IPS-15b (cell line): ENCODE data around the gene NADSYN1.

Source experiments
- H3K27me3 ChIP-seq: one replicate; pipeline ENCODE4 v1.6.1; 2013; ENCODE audit warnings: low read length; ENCODE audit not compliant: control insufficient read depth, insufficient read depth
- H3K36me3 ChIP-seq: one replicate; pipeline ENCODE4 v1.6.1; 2013; ENCODE audit warnings: low read length; ENCODE audit not compliant: control insufficient read depth, insufficient read depth
- H3K4me1 ChIP-seq: one replicate; pipeline ENCODE4 v1.6.1; 2013; ENCODE audit warnings: mild to moderate bottlenecking, low read length; ENCODE audit not compliant: control insufficient read depth, insufficient read depth
- H3K4me3 ChIP-seq: one replicate; pipeline ENCODE4 v1.5.1; 2013; ENCODE audit warnings: low read depth, low read length
- H3K9ac ChIP-seq: one replicate; pipeline ENCODE4 v1.6.1; 2013; ENCODE audit warnings: low read depth, mild to moderate bottlenecking, low read length
- H3K9me3 ChIP-seq: one replicate; pipeline ENCODE4 v1.6.1; 2013; ENCODE audit warnings: mild to moderate bottlenecking, low read length; ENCODE audit not compliant: control insufficient read depth, insufficient read depth

NADSYN1 gene

GRCh38 chr11:71454470-71455113, 1.6 kb downstream of the NADSYN1 start:
- Histone ChIP-seq H3K4me1 (peaks cover 4% of the 10 kb centered on the region), H3K9me3 (no peaks in the 10 kb centered on the region), H3K9ac (no peak overlapping the region), H3K36me3 (peaks cover 31% of the 10 kb centered on the region), H3K4me3 (no peak overlapping the region), H3K27me3 (no peaks in the 10 kb centered on the region)

GRCh38 chr11:71456294-71456693, 3.3 kb downstream of the NADSYN1 start:
- H3K9ac ChIP-seq = no peak overlapping the region
- no peaks in the 10 kb centered on the region for H3K9me3 ChIP-seq
- peaks cover 33% of the 10 kb centered on the region for H3K36me3 ChIP-seq
- no peaks in the 10 kb centered on the region for H3K4me1 ChIP-seq
- no peaks in the 10 kb centered on the region for H3K27me3 ChIP-seq
- H3K4me3 ChIP-seq = no peak overlapping the region

- Histone ChIP-seq H3K4me3 (no peak overlapping the region), H3K4me1 (no peaks in the 10 kb centered on the region), H3K9me3 (no peaks in the 10 kb centered on the region), H3K27me3 (no peaks in the 10 kb centered on the region), H3K9ac (no peak overlapping the region), H3K36me3 (peaks cover 33% of the 10 kb centered on the region)
These were observed 3.8 kb downstream of the NADSYN1 start for GRCh38 chr11:71456831-71457230.

- Histone ChIP-seq H3K27me3 (no peaks in the 10 kb centered on the region), H3K9me3 (no peaks in the 10 kb centered on the region), H3K36me3 (peaks cover 33% of the 10 kb centered on the region), H3K4me3 (no peak overlapping the region), H3K4me1 (no peaks in the 10 kb centered on the region), H3K9ac (no peak overlapping the region)
These were observed 5.4 kb downstream of the NADSYN1 start for GRCh38 chr11:71458146-71459070.

GRCh38 chr11:71459076-71459766, 6.2 kb downstream of the NADSYN1 start:
- Histone ChIP-seq H3K27me3 (no peaks in the 10 kb centered on the region), H3K4me1 (no peaks in the 10 kb centered on the region), H3K9ac (no peak overlapping the region), H3K9me3 (no peaks in the 10 kb centered on the region), H3K4me3 (no peak overlapping the region), H3K36me3 (peaks cover 33% of the 10 kb centered on the region)

- peaks cover 33% of the 10 kb centered on the region for H3K36me3 ChIP-seq
- H3K27me3 ChIP-seq = no peaks in the 10 kb centered on the region
- H3K9ac ChIP-seq = no peak overlapping the region
- H3K9me3 ChIP-seq = no peaks in the 10 kb centered on the region
- no peaks in the 10 kb centered on the region for H3K4me1 ChIP-seq
- no peak overlapping the region for H3K4me3 ChIP-seq
These were observed 6.8 kb downstream of the NADSYN1 start for GRCh38 chr11:71459767-71460320.

GRCh38 chr11:71461696-71462095, 8.7 kb downstream of the NADSYN1 start:
- H3K4me3 ChIP-seq = no peak overlapping the region
- H3K27me3 ChIP-seq = no peaks in the 10 kb centered on the region
- no peaks in the 10 kb centered on the region for H3K9me3 ChIP-seq
- no peaks in the 10 kb centered on the region for H3K4me1 ChIP-seq
- peaks cover 25% of the 10 kb centered on the region for H3K36me3 ChIP-seq
- no peak overlapping the region for H3K9ac ChIP-seq

- peaks cover 18% of the 10 kb centered on the region for H3K36me3 ChIP-seq
- no peaks in the 10 kb centered on the region for H3K4me1 ChIP-seq
- no peaks in the 10 kb centered on the region for H3K27me3 ChIP-seq
- no peak overlapping the region for H3K4me3 ChIP-seq
- no peaks in the 10 kb centered on the region for H3K9me3 ChIP-seq
- H3K9ac ChIP-seq = no peak overlapping the region
These were observed 9.7 kb downstream of the NADSYN1 start for GRCh38 chr11:71462726-71463125.

- Histone ChIP-seq H3K9ac (no peak overlapping the region), H3K4me1 (no peaks in the 10 kb centered on the region), H3K27me3 (no peaks in the 10 kb centered on the region), H3K36me3 (peaks cover 12% of the 10 kb centered on the region), H3K4me3 (no peak overlapping the region), H3K9me3 (peaks cover 3% of the 10 kb centered on the region)
These were observed 10.6 kb downstream of the NADSYN1 start for GRCh38 chr11:71463331-71464211.

- Histone ChIP-seq H3K9ac (no peak overlapping the region), H3K4me1 (no peaks in the 10 kb centered on the region), H3K36me3 (no peaks in the 10 kb centered on the region), H3K27me3 (no peaks in the 10 kb centered on the region), H3K4me3 (no peak overlapping the region), H3K9me3 (peaks cover 3% of the 10 kb centered on the region)
These were observed 12.1 kb downstream of the NADSYN1 start for GRCh38 chr11:71465054-71465453.

GRCh38 chr11:71466358-71466757, 13.4 kb downstream of the NADSYN1 start:
- H3K4me3 ChIP-seq = no peak overlapping the region
- no peaks in the 10 kb centered on the region for H3K27me3 ChIP-seq
- H3K36me3 ChIP-seq = no peaks in the 10 kb centered on the region
- H3K4me1 ChIP-seq = no peaks in the 10 kb centered on the region
- H3K9me3 ChIP-seq = peaks cover 3% of the 10 kb centered on the region
- no peak overlapping the region for H3K9ac ChIP-seq
